Rectal smooth muscle tissue (tissue), 1 donor: Measurements from ENCODE around the gene PPCDC.
"Not testable (repeated sequence)": the region's sequence is repeated elsewhere in the genome, so short reads cannot be mapped to it uniquely, and the experiment has no call there.

Experiments used
- H3K27ac ChIP-seq: one replicate; pipeline ENCODE4 v1.7.0; 2013; ENCODE audit warnings: low read depth, low read length, inconsistent platforms
- H3K27me3 ChIP-seq: one replicate; pipeline ENCODE4 v1.7.0; 2013; ENCODE audit warnings: low read length; ENCODE audit not compliant: control insufficient read depth, insufficient read depth
- H3K36me3 ChIP-seq: one replicate; pipeline ENCODE4 v1.7.0; 2013; ENCODE audit warnings: low read length; ENCODE audit not compliant: control insufficient read depth, insufficient read depth
- H3K4me1 ChIP-seq: one replicate; pipeline ENCODE4 v1.7.0; 2013; ENCODE audit warnings: low read length; ENCODE audit not compliant: control insufficient read depth, insufficient read depth
- H3K4me3 ChIP-seq: one replicate; pipeline ENCODE4 v1.7.0; 2013; ENCODE audit warnings: low read length
- H3K9ac ChIP-seq: one replicate; pipeline ENCODE4 v1.7.0; 2013; ENCODE audit warnings: low read length

Gene PPCDC

DNA sequence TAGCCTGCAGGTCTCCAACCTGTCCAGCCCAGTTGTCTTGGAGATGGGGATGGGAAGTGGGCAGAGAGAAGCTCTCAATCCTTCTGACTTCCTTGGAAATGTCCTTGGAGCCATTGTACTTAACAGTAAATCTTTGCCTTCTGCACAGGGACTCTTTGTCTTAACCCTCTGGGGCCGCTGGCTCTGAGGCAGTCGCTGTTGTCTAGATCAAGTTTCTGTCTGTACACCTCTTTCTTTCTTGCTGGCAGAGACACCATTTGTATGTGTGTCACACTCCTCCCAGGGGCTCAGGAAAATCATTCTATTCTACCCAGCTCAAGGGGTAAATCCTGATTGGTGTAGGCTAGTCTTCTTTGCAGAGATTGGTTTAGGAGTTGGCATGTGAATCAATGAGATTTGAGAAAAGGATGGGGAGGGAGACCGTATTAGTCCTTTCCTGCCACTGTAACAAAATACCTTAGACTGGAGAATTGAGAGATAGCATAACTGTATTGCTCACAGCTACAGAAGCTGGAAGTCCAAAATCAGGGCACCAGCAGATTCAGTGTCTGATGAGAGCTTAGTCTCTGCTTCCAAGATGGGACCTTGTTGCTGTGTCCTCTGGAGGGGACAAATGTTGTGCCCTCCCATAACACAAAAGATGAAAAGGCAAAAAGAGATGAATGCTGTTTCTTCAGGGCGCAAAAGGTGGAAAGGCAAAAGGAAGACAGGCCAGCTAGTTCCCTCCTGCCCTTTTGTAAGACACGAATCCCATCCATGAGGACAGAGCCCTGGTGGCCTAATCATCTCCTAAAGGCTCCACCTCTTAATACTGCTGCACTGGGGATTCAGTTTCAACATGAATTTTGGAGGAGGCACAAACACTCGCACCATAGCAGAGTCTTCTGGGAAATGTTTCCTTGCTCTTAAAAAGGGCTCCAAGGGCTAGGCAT, 66.3 kb downstream of the PPCDC start:
- Histone ChIP-seq H3K27me3 (no peaks in the 10 kb centered on the region), H3K36me3 (no peaks in the 10 kb centered on the region), H3K4me3 (no peak overlapping the region), H3K27ac (peak overlapping the region; percentile 45), H3K4me1 (no peaks in the 10 kb centered on the region), H3K9ac (no peak overlapping the region)

DNA sequence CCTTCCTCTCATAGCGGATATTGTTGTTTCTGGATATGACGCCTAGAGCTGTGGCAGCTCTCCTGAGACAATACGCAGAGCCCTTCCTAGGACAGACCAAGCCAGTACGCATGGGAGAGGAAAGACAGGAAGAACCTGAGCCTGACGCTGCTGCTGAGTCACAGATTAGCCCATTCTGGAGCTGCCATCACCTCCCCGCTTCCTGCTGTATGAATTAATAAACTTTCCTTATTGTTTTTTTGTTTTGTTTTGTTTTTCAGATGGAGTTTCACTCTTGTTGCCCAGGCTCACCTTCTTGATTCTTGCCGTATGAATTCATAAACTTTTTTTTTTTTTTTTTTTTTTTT, 67.0 kb downstream of the PPCDC start:
- no peak overlapping the region for H3K4me3 ChIP-seq
- H3K4me1 ChIP-seq = no peaks in the 10 kb centered on the region
- H3K9ac ChIP-seq = no peak overlapping the region
- no peak overlapping the region for H3K27ac ChIP-seq
- no peaks in the 10 kb centered on the region for H3K27me3 ChIP-seq
- H3K36me3 ChIP-seq = no peaks in the 10 kb centered on the region

DNA sequence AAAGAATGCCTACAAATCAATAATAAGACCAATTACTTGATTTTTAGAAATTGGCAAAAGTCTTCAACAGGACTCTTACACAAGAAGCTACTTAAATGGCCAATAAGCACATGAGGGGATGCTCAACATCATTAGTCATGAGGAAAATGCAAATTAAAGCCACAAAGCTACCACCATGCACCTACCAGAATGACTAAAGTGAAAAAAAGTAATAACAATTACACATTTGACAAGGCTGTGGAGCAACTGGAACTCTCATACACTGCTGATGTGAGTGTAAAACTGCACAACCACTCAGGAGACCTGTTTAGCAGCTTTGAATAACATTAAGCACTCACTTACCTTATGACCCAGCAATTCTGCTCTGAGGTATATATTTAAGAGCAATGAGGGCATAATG, 68.4 kb downstream of the PPCDC start:
- H3K27me3 ChIP-seq = no peaks in the 10 kb centered on the region
- H3K4me1 ChIP-seq = no peaks in the 10 kb centered on the region
- no peak overlapping the region for H3K9ac ChIP-seq
- no peak overlapping the region for H3K27ac ChIP-seq
- no peaks in the 10 kb centered on the region for H3K36me3 ChIP-seq
- no peak overlapping the region for H3K4me3 ChIP-seq

DNA sequence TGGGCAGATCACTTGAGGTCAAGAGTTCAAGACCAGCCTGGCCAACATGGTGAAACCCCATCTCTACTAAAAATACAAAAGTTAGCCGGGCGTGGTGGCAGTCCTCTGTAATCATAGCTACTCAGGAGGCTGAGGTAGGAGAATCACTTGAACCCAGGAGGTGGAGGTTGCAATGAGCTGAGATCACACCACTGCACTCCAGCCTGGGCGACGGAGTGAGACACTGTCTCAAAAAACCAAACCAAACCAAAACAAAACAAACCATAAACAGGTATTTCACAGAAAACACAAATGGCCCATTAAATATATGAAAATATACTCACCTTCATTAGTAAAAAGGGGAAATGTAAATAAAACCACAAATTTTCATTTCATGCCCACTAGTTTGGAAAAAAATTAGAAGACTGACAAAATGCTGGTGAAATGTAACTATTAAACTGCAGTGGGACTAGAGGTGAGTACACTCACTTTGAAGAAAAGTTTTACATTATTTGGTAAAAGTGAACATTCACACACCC, 71.6 kb downstream of the PPCDC start:
- H3K4me3 ChIP-seq, H3K36me3 ChIP-seq, H3K4me1 ChIP-seq, H3K9ac ChIP-seq, H3K27ac ChIP-seq, H3K27me3 ChIP-seq: not testable (repeated sequence)

DNA sequence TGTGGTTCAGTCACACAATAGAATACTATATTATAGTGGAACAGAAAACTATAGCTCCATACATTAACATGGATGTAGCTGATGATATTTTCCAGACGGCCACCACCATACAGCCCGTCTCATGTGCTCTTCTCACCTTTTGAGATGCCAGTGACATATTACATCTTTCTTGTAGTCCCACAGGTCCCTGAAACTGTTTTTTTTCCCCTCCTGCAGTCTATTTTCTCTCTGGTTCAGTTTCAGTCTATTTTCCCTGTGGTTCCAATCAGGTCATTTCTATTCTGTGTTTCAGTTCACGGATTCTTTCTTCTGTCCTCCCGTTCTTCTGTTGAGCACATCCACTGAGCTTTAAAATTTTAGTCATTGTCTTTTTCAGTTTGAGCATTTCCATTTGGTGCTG, 72.2 kb downstream of the PPCDC start:
- H3K27ac ChIP-seq = no peak overlapping the region
- no peaks in the 10 kb centered on the region for H3K27me3 ChIP-seq
- no peaks in the 10 kb centered on the region for H3K4me1 ChIP-seq
- no peaks in the 10 kb centered on the region for H3K36me3 ChIP-seq
- H3K9ac ChIP-seq = no peak overlapping the region
- H3K4me3 ChIP-seq = no peak overlapping the region

DNA sequence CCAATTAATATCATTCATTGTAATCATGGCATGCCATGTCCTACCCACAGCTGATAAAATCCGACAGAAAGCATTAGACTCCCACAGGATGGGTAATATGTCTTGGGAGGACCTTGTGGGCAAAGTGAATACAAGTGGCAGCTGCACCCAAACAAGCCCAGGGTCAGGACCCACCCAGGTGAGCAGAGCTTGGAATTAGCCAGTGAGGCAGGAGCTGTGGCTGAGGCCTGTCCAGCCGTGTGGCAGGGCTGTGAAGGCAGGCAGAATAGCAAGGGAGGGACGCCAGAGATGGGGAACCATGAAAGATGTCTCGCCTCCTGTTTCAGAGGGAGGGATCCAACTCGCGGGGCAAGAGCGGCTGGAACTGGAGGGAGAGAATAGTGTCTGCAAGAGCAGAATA, 74.5 kb downstream of the PPCDC start:
- H3K4me3 ChIP-seq = no peak overlapping the region
- no peaks in the 10 kb centered on the region for H3K4me1 ChIP-seq
- H3K27me3 ChIP-seq = no peaks in the 10 kb centered on the region
- no peak overlapping the region for H3K27ac ChIP-seq
- H3K36me3 ChIP-seq = no peaks in the 10 kb centered on the region
- no peak overlapping the region for H3K9ac ChIP-seq

DNA sequence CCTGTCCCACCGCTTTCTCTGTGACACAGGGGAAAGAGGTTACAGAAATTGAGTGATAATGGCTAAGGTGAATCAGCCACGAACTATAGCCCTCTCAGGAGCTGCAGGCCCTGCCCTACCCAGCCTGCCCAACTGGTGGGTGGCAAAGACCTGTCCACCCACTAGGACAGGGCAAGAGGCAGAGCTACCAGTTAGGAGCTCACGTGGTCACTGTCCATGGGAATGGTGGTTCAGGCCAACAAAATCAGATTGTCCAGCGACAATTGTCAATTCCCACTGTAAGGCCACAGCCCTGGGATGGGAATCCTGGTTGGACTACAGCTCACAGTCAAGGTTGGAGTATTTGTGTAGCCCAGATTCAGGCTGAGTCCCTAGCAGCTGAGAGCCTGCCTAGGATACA, 75.0 kb downstream of the PPCDC start:
- Histone ChIP-seq H3K27me3 (no peaks in the 10 kb centered on the region), H3K4me1 (no peaks in the 10 kb centered on the region), H3K9ac (no peak overlapping the region), H3K36me3 (no peaks in the 10 kb centered on the region), H3K4me3 (no peak overlapping the region), H3K27ac (no peak overlapping the region)
